RKO (cell line): ENCODE data around the gene SNRNP200.
A peak's percentile ranks its signal among the peaks of the same experiment; 100 is the strongest.
"Not testable (repeated sequence)": the region's sequence is repeated elsewhere in the genome, so short reads cannot be mapped to it uniquely, and the experiment has no call there.

Experiments
- DNase-seq: peaks from one replicate; pipeline ENCODE4 v3.0.0-alpha.2; 2016; ENCODE audit warnings: low spot score

The SNRNP200 gene

GRCh38 chr2:96325041-96325883, 19.9 kb upstream of the SNRNP200 start, which contains the start of gene ITPRIPL1:
TSS of gene ITPRIPL1 (plus strand) at chr2:96325317. CDS start at chr2:96325840, 523 bp downstream.
- DNase-seq = no peak

- no peak for DNase-seq
Observed at GRCh38 chr2:96324721-96325040, 19.3 kb upstream of the SNRNP200 start.

GRCh38 chr2:96323849-96324248, 18.5 kb upstream of the SNRNP200 start:
- DNase-seq = no peak

DNA sequence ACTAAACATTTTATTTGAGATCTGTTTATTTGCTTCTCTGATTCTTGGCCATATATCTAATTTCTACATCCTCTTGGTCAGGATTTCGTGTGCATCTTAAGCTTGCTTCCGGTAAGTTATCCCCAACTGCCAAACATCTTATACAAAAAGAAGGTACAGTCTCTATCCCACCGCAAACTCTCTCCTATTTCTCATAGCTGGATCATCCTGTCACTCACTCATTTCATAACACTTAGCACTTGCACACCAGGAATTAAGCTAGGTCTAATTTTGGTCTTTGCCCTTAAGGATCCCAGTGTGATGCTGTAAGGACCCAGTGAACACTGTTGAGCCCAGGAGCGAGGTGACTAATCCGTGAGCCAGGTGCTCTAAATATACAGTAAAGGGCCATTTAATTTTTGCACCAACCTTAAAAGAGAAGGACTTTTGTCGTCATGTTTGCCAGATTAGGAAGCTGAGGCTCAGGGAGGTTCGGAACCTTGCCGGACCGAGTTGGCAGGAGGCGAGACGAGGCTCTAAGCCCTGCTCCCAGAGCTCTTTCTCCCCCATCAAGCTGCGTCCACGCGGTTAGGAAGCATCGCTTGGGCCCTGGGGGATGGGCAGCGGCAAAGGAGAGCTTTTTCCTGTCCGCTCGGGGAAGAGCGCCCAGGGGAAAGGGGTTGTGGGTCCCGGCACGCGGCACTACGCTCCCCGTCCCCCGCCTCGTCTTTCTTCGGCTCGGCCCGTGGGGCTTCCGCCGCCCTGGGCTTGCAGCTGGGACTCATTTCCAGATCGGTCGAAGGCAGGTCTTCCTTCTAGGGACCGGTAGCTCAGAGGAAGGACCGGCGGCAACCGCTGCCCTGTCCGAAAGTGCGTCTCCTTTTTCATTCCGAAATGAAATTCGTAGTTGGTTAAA, 15.6 kb upstream of the SNRNP200 start:
- no peak for DNase-seq

- no peak for DNase-seq
Observed at GRCh38 chr2:96320326-96320725, 15.0 kb upstream of the SNRNP200 start.

DNA sequence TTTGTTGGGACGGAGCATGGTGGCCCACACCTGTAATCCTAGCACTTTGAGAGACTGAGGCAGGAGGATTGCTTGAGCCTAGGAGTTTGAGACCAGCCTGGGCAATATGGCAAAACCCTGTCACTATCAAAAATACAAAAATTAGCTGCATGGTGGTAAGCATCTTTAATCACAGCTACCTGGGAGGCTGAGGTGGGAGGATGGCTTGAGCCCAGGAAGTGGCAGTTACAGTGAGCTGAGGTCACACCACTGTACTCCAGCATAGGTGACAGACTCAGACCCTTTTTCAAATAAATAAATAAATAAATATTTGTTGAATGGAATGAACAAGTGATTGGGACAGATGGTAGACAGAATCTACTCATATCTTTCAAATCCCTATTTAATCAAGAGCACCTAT, 14.1 kb upstream of the SNRNP200 start:
- DNase-seq = no peak

DNA sequence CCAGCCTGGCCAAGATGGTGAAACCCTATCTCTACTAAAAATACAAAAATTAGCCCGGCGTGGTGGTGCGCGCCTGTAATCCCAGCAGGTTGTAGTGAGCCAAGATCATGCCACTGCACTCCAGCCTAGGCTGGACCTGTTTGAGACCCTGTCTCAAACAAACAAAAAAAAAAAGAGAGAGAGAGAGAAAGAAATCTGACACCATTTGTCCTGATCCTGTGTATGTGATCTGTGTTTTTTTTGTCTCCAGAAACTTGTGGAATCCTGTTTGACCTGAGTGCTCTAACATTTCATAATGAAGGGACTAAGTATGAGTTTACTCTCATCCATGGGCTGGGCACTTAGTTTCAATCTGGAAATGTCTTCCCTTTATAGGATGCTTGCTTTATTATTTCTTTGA, 13.4 kb upstream of the SNRNP200 start:
- no peak for DNase-seq

DNA sequence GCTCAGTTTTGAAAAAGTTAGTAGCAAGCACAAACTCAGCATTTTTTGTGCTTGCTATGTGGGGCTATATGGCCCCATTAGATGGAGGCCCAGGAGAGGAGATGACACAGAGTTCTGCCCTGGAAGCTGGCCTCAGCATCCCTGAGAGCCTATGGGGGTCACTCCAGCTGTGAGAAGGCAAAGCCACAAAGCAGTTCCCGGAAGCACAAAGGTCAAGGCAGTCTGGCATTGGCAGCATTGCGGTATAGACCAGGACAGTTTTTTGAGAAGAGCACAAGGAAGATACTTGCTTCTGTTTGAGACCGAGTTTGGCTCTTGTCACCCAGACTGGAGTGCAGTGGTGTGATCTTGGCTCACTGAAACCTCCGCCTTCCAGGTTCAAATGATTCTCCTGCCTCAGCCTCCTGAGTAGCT, 12.2 kb upstream of the SNRNP200 start:
- DNase-seq = no peak

DNA sequence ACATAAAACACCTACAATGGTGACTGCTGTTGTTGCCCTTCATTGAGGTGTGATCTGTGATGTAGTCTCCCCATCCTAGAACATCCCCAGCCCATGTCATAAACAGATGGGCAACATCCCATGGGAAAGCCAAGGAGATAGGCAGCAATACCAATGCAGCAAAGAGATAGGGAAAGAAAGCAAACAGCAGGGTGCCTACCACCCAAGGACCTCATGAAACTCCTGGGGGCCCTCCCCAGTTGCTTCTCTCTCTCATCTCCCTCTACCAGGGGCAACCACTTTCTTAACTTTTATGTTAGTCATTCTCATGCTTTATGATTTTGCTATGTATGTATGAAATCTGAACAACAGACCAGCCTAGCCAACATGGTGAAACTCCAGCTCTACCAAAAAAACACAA, 11.7 kb upstream of the SNRNP200 start:
- DNase-seq = no peak

GRCh38 chr2:96315400-96316071, 10.2 kb upstream of the SNRNP200 start:
- peak; percentile 36 for DNase-seq

GRCh38 chr2:96315005-96315399, 9.7 kb upstream of the SNRNP200 start:
- no peak for DNase-seq

DNA sequence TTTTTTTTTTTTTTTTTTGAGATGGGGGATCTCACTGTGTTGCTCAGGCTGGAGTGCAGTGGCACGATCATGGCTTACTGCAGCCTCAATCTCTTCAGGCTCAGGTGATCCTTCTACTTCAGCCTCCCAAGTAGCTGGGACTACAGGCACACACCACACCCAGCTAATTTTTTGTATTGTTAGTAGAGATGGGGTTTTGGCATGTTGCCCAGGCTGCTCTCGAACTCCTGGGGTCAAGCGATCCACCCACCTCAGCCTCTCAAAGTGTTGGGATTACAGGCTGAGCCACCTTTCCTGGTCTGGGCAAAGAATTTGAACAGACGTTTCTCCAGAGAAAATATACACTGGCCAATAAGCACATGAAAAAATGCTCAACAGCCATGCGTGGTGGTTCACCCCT, 2.9 kb upstream of the SNRNP200 start:
- no peak for DNase-seq

DNA sequence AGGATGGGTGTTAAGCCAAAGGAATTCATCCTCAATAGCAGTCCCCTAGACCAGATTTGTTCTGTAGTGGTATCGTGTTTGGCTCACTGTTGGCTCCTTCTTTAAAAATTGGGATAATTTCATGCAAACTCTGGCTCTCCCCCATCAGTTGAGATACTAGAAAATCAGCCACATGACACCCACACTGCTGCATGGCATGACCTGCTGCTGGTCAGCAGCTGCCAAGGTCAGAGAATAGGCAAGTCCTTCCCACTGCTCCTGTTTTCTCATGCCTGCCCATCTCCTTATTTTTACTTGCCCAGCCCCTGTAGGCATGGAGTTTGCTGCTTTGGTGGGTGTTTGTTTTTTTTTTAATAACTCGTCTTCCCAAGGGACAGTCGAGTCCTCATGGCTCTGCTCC, 1.0 kb upstream of the SNRNP200 start:
- DNase-seq = peak; percentile 35

- DNase-seq = peak; percentile 37
Observed at GRCh38 chr2:96305979-96306308, 598 bp upstream of the SNRNP200 start.

- DNase-seq = peak; percentile 19
Observed at GRCh38 chr2:96304606-96305005, 740 bp downstream of the SNRNP200 start.

DNA sequence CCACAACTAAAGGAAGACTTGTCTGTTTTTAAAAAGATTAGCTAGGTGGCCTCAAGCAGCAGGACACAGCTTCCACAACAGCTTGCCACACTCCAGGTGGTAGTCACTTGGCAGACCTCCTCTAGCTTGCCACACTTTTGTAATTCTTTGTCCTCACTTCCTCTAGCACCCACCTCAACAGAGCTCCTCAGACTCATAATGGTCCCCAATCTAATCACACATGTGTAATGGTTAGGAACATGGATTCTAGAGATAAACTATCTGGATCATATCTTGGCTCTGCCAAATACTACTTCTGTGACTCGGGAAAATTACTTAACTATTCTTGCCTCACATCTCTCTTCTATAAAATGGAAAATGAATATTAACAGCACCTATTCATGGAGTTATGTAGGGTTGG, 3.5 kb downstream of the SNRNP200 start:
- no peak for DNase-seq

- DNase-seq = no peak
Observed at GRCh38 chr2:96296925-96297324, 8.4 kb downstream of the SNRNP200 start.

GRCh38 chr2:96294271-96294670, 11.1 kb downstream of the SNRNP200 start:
- not testable (repeated sequence) for DNase-seq

DNA sequence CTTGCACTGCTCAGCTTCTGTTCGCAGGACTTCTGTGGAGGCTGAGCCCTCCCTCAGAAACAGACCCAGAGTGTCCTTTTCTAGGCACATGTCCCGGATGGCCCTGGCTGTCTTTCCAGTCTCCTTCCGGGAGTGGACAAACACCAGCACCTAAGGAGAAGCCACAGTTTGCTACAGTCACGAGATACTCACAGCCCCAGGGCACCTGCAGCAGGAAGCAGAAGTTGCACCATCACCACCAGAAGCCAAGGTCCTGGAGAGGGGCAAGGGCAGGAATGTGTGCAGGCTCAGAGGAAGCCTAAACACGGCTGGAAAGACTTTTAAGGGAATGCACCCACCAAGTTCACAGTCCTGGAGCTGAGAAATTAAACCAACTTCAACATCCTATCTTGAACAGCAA, 13.6 kb downstream of the SNRNP200 start:
- DNase-seq = no peak

- no peak for DNase-seq
Observed at GRCh38 chr2:96287273-96287856, 18.0 kb downstream of the SNRNP200 start.

- no peak for DNase-seq
Observed at GRCh38 chr2:96276787-96277499, 28.4 kb downstream of the SNRNP200 start.
